22Rv1 (cell line): Measurements from ENCODE around the gene ETNK2.

Experiments used
- ZFX ChIP-seq: fragments of 450-650 bp; IDR thresholded peaks from 2 replicates; pipeline ENCODE4 v1.6.1; 2017; ENCODE audit warnings: antibody characterized with exemption, borderline replicate concordance
- TF ChIP-seq, protein P1 (sequence below): fragments of 450-650 bp; IDR thresholded peaks from 2 replicates; pipeline ENCODE4 v1.5.1; 2017; ENCODE audit warnings: mild to moderate bottlenecking

DNA sequence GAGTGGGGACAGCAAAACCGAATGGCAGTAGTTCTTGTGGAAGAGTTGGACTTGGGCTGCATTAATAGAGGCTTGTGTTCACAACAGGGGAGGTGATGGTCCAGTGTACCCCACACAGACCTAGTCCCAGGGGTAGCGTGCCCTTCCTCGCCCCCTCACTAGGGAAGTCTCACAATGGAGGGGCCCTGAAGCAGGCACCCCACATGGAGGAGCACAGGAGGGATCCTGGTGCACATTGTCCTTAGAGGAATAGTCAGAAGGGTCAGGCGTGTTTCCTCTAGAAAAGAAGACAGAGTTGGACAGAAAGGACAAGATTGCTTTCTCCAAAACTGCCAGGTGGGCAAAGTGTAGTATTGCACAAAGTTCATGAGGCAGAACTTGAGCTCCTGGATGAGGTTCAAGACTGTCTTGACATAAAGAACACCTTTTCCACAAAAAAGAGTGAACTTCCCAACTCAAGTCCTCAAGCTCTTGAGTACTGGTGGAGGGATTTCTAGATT is 23.3 kb downstream of the ETNK2 start:
- TF ChIP-seq ZFX: no peak
- TF ChIP-seq, protein P1, sequence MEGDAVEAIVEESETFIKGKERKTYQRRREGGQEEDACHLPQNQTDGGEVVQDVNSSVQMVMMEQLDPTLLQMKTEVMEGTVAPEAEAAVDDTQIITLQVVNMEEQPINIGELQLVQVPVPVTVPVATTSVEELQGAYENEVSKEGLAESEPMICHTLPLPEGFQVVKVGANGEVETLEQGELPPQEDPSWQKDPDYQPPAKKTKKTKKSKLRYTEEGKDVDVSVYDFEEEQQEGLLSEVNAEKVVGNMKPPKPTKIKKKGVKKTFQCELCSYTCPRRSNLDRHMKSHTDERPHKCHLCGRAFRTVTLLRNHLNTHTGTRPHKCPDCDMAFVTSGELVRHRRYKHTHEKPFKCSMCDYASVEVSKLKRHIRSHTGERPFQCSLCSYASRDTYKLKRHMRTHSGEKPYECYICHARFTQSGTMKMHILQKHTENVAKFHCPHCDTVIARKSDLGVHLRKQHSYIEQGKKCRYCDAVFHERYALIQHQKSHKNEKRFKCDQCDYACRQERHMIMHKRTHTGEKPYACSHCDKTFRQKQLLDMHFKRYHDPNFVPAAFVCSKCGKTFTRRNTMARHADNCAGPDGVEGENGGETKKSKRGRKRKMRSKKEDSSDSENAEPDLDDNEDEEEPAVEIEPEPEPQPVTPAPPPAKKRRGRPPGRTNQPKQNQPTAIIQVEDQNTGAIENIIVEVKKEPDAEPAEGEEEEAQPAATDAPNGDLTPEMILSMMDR: no peak
